ENCODE results near the gene ARL8B.

DNA sequence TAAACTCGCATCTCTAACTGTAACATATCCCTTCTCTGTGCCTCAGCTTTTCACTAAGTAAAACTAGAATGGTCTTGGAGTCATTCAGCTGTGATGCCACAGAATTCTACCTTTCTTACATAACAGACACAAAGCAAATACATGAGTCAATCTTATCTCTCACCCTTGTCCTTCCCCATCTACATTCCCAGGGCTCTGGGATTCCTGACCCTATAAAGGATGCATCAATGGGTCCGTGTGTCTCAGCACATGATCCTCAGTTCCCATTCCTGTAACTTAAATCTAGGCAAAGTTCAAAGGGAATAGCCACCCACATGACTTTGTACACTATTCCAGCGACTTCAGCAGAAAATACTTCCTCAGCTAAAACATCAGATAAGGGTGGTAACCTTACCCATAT lies 11.8 kb upstream of the ARL8B start:
- TF ChIP-seq, protein P1, sequence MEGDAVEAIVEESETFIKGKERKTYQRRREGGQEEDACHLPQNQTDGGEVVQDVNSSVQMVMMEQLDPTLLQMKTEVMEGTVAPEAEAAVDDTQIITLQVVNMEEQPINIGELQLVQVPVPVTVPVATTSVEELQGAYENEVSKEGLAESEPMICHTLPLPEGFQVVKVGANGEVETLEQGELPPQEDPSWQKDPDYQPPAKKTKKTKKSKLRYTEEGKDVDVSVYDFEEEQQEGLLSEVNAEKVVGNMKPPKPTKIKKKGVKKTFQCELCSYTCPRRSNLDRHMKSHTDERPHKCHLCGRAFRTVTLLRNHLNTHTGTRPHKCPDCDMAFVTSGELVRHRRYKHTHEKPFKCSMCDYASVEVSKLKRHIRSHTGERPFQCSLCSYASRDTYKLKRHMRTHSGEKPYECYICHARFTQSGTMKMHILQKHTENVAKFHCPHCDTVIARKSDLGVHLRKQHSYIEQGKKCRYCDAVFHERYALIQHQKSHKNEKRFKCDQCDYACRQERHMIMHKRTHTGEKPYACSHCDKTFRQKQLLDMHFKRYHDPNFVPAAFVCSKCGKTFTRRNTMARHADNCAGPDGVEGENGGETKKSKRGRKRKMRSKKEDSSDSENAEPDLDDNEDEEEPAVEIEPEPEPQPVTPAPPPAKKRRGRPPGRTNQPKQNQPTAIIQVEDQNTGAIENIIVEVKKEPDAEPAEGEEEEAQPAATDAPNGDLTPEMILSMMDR (IDR thresholded peaks at IDR 0.05 in 2 of 3, conservative IDR thresholded peaks at IDR 0.05 in 1 of 3; ENCODE audit: control insufficient read depth in 2 of 3, extremely low read depth in 1 of 3, insufficient read depth in 1 of 3, low read depth in 3 of 3, low read length in 3 of 3), result no peak
- TF ChIP-seq POLR2A (IDR thresholded peaks at IDR 0.05; ENCODE audit: low read depth, low read length) (no peak), SMC3 (IDR thresholded peaks at IDR 0.05; ENCODE audit: borderline replicate concordance, low read length) (no peak), FOS (IDR thresholded peaks at IDR 0.05; ENCODE audit: borderline replicate concordance, extremely low read depth, insufficient read length) (no peak), POLR2AphosphoS2 (IDR thresholded peaks at IDR 0.05; ENCODE audit: low read depth, low read length) (no peak), CREM (IDR thresholded peaks at IDR 0.05; ENCODE audit: low read depth) (no peak), ESRRA (IDR thresholded peaks at IDR 0.05; ENCODE audit: low read length) (no peak), SPI1 (IDR thresholded peaks at IDR 0.05; ENCODE audit: borderline replicate concordance, insufficient read depth, low read depth, low read length) (no peak)
- TF ChIP-seq, protein P2, sequence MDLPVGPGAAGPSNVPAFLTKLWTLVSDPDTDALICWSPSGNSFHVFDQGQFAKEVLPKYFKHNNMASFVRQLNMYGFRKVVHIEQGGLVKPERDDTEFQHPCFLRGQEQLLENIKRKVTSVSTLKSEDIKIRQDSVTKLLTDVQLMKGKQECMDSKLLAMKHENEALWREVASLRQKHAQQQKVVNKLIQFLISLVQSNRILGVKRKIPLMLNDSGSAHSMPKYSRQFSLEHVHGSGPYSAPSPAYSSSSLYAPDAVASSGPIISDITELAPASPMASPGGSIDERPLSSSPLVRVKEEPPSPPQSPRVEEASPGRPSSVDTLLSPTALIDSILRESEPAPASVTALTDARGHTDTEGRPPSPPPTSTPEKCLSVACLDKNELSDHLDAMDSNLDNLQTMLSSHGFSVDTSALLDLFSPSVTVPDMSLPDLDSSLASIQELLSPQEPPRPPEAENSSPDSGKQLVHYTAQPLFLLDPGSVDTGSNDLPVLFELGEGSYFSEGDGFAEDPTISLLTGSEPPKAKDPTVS (IDR thresholded peaks at IDR 0.05; ENCODE audit: low read depth, low read length), result no peak
- TF ChIP-seq, protein P3, sequence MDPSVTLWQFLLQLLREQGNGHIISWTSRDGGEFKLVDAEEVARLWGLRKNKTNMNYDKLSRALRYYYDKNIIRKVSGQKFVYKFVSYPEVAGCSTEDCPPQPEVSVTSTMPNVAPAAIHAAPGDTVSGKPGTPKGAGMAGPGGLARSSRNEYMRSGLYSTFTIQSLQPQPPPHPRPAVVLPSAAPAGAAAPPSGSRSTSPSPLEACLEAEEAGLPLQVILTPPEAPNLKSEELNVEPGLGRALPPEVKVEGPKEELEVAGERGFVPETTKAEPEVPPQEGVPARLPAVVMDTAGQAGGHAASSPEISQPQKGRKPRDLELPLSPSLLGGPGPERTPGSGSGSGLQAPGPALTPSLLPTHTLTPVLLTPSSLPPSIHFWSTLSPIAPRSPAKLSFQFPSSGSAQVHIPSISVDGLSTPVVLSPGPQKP (IDR thresholded peaks at IDR 0.05; ENCODE audit: low read depth, low read length), result no peak
- TF ChIP-seq, protein P4, sequence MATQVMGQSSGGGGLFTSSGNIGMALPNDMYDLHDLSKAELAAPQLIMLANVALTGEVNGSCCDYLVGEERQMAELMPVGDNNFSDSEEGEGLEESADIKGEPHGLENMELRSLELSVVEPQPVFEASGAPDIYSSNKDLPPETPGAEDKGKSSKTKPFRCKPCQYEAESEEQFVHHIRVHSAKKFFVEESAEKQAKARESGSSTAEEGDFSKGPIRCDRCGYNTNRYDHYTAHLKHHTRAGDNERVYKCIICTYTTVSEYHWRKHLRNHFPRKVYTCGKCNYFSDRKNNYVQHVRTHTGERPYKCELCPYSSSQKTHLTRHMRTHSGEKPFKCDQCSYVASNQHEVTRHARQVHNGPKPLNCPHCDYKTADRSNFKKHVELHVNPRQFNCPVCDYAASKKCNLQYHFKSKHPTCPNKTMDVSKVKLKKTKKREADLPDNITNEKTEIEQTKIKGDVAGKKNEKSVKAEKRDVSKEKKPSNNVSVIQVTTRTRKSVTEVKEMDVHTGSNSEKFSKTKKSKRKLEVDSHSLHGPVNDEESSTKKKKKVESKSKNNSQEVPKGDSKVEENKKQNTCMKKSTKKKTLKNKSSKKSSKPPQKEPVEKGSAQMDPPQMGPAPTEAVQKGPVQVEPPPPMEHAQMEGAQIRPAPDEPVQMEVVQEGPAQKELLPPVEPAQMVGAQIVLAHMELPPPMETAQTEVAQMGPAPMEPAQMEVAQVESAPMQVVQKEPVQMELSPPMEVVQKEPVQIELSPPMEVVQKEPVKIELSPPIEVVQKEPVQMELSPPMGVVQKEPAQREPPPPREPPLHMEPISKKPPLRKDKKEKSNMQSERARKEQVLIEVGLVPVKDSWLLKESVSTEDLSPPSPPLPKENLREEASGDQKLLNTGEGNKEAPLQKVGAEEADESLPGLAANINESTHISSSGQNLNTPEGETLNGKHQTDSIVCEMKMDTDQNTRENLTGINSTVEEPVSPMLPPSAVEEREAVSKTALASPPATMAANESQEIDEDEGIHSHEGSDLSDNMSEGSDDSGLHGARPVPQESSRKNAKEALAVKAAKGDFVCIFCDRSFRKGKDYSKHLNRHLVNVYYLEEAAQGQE (IDR thresholded peaks at IDR 0.05; ENCODE audit: low read depth, low read length), result no peak

All from GM12878 (cell line).